NCI-H2196 (cell line): ENCODE results near the gene SOWAHA.
"Not testable (repeated sequence)": the region's sequence is repeated elsewhere in the genome, so short reads cannot be mapped to it uniquely, and the experiment has no call there.

Experiments
- DNase-seq: peaks from one replicate; lab custom pipeline; 2025; ENCODE audit not compliant: unreplicated experiment; lab: John Stamatoyannopoulos, UW

SOWAHA gene

DNA sequence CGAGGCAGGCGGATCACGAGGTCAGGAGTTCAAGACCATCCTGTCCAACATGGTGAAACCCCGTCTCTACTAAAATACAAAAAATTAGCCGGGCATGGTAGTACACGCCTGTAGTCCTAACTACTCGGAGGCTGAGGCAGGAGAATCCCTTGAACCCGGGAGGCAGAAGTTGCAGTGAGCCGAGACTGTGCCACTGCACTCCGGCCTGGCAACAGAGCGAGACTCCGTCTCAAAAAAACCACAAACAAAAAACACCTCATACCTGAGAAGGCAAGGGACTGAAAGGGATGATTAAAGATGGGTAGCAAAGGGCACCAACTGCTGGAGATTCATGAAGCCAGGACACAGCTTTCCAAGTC lies 6.3 kb upstream of the SOWAHA start:
- not testable (repeated sequence) for DNase-seq

- no peak for DNase-seq
Observed at GRCh38 chr5:132807163-132807838, 5.8 kb upstream of the SOWAHA start.

DNA sequence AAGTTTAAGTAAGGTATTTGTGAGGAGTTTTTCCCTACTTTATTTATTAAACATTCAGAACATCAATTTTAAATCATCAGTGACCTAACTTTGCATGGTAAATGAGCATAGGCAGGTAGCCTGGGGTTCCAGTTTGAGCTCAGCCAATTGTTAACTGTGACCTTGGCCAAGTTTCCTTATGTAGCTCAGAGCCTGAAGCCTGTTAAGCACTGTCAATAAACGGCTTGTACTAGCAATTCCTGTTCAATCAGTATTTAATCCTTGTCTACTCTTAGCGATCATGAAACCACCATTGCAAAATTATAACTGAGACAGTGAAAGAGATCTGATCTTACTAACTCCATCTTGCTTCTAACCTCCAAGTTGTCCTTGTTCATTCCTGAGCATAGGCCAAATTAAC lies 4.7 kb upstream of the SOWAHA start:
- no peak for DNase-seq

DNA sequence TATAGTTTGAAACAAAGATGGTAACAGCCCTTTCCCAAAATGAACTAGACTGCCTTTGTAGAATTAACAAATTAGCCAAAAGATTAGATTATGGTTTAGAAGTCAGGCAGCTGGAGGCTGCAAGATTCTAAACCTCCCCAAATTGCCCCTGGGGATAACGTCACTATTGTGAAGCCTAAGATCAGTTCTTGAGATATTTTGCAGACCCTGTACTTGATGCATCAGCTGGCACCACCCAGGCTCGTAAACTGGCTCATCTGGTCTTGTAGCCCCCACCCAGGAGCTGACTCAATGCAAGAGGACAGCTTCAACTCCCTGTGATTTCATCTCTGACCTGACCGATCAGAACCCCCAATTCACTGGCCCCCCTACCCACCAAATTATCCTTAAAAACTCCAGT lies 4.2 kb upstream of the SOWAHA start:
- no peak for DNase-seq

- no peak for DNase-seq
Observed at GRCh38 chr5:132810605-132811004, 2.5 kb upstream of the SOWAHA start.

GRCh38 chr5:132812123-132812765 lies 858 bp upstream of the SOWAHA start:
- no peak for DNase-seq

- no peak for DNase-seq
Observed at GRCh38 chr5:132813599-132814502, 749 bp downstream of the SOWAHA start.

DNA sequence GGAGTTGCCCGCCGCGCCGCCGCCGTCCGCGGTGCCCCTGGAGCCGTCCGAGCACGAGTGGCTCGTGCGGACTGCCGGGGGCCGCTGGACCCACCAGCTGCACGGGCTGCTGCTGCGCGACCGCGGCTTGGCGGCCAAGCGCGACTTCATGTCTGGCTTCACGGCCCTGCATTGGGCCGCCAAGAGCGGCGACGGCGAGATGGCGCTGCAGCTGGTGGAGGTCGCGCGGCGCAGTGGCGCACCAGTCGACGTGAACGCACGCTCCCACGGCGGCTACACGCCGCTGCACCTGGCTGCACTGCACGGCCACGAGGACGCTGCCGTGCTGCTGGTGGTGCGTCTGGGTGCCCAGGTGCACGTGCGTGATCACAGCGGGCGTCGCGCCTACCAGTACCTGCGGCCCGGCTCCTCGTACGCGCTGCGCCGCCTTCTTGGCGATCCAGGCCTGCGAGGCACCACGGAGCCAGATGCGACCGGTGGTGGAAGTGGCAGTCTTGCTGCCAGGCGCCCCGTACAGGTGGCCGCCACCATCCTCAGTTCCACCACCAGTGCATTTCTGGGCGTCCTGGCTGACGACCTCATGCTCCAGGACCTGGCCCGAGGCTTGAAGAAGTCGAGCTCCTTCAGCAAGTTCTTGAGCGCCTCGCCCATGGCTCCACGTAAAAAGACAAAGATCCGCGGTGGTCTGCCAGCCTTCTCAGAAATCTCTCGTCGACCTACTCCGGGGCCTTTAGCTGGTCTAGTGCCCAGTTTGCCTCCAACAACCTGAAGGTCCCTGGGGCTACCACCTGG lies 1.6 kb downstream of the SOWAHA start:
- DNase-seq, result no peak

DNA sequence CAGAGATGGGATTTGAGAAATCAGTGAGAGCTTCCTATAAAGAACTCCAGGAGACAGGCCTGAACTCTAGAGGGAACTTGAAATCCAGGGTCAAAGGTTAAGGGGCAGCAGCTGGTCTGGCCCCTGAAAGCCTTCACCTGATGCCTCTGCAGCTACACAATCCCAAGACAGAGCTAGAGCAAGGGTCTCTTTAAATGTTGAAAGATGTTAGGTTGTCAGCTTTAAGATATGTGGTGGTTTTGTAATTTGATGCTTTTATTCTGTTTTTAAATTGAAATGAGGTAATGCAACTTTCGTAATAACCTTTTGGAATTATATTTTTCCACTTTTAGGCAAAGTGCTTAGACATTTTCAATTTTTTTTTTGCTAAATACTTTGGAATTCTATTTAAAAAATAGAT lies 2.4 kb downstream of the SOWAHA start:
- no peak for DNase-seq

DNA sequence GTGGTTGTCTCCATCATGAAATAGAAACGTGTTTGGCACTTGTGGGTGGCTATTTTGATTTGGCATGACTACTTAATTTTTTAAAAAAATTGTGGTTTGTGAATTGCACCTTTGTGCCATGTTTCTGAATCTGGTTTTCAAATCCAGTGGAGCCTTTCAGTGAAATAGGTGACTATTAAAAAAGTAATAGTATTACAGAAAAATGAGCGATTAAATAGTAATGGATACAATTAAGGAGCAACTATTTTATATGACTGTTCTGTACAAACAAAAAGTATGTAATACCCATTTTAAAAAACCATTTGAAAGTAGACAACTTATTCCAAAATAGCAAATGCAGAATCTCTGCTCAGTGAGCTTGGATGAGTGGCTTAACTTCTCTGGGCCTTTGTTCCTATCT lies 3.0 kb downstream of the SOWAHA start:
- no peak for DNase-seq

GRCh38 chr5:132816554-132816953 lies 3.5 kb downstream of the SOWAHA start:
- no peak for DNase-seq

- DNase-seq, result no peak
Observed at GRCh38 chr5:132817011-132817410, 3.9 kb downstream of the SOWAHA start.

- DNase-seq, result no peak
Observed at GRCh38 chr5:132819468-132819867, 6.4 kb downstream of the SOWAHA start.

GRCh38 chr5:132820162-132820754 lies 7.2 kb downstream of the SOWAHA start:
- DNase-seq, result peak; percentile 93

DNA sequence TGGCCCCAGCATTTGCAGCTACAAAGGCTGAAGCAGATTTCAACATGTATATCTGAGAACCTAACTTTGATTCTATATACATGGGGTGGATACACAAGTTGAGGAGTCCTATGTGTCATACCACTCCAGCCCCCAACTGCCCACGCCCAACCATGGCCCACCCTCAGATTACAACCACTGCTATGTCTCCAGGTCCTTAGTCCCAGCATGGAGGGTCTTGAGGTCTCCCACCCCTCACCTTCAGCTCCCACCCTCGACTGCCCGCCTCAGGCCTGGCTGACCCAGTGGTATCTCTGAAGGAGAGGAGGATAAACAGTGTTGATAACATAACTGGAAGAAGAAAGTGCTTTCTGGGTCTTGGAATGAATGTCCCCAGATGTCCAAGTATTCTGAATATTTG lies 8.2 kb downstream of the SOWAHA start:
- no peak for DNase-seq

DNA sequence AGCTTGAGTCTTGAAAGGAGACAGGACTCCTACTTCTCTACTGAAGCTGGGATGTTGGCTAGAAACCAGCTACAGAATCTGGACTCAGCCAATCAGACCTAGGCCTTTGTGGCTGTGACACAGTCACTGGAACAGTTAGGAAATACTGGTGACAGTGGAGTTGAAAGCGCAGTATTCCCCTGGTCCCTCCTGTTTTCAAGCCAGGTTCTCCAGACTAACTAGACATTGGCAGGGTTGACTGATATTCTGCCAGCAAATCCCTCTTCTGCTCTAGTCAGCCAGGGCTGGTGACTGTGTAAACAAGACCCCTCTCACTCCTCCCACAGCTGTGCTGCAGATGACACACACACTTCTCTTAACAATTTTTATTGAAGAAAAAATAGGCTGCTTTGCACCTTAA lies 8.7 kb downstream of the SOWAHA start:
- DNase-seq, result no peak

DNA sequence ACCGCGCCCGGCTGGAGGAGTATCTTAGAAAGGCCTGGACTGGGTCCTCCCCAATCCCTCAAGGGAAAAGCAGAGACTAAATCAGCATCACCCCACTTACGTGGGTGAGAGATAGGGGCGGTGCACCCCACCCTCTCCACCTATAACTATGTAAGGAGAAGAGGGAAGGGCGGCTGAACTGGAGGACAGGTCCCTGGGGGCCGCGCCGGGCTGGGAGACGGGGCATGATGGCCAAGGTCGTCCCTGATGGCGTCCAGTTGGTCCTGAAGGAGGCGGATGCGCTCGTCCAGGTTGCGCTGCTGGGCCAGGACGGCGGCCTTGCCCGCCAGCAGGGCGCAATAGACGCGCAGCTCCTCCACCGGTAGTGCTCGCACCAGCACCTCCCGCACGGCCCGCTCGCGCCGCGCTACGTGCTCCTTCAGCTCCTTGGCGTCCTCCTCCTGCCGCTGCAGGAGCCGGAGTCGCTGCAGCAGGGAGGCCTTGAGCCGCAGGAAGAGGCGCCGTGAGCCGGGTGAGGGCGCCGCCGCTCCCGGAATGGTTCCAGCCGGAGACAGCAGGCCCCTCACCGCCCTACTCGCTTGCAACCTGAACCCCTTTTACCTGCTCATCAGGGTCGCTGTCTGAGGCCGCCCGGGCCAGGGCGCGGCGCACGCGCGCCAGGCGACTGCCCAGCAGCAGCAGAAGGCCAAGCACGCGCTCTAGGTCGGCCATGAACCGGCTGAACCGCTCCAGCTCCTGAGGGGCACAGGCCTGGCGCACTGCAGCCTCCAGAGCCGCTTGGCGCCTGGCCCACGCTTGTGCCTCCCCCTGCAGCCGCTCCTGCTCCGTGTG lies 9.8 kb downstream of the SOWAHA start:
- no peak for DNase-seq

GRCh38 chr5:132823481-132824050 lies 10.5 kb downstream of the SOWAHA start:
- DNase-seq, result no peak

- DNase-seq, result no peak
Observed at GRCh38 chr5:132824426-132824825, 11.3 kb downstream of the SOWAHA start.
